ENCODE measurements around the gene AIF1. TPM values are rescaled to one million over a fixed set of nuclear protein-coding genes. Genes with fewer than 3 reads are reported as not detected.

Gene AIF1
- total RNA-seq, 1 donor from 2014 or later: 19.8 TPM

DNA sequence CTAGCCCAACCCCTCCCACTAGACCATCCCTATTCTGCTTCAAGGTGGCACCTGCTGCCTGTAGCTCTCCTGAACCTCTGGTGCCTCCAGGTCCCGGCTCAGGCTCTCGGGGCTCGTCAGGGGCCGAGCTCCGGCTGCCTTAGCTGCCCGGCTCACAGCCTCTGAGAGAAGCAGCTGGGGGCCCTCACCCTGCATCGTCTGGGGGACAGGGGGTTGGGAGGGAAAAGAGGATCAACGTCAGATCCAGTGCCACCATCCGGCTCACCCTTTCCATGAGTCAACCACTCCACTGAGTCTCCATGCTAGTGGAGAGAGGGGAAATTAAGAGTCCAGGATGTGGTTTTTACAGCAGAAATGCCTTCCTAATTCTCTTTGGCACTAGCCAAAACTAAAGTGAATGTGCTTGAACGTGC is 24.4 kb downstream of the AIF1 start:
- no peaks in the 10 kb centered on the region for H3K27me3 ChIP-seq (ENCODE audit: control insufficient read depth in 3 of 3, insufficient read depth in 3 of 3, low read length in 3 of 3)
- H3K36me3 ChIP-seq (ENCODE audit: control insufficient read depth in 3 of 3, insufficient read depth in 3 of 3, low read length in 3 of 3): peaks cover 81 to 90% (median 88%) of the 10 kb centered on the region in 3 donors
- H3K4me3 ChIP-seq (ENCODE audit: low read length in 3 of 3): no peak overlapping the region
- peaks cover 0 to 6% (median 4%) of the 10 kb centered on the region in 3 donors for H3K4me1 ChIP-seq (ENCODE audit: control insufficient read depth in 3 of 3, insufficient read depth in 3 of 3, low read length in 3 of 3)
- H3K9me3 ChIP-seq (ENCODE audit: control insufficient read depth in 3 of 3, low read length in 3 of 3): no peaks in the 10 kb centered on the region
- H3K9ac ChIP-seq (ENCODE audit: low read depth in 1 of 3, low read length in 3 of 3): no peak overlapping the region
- H3K27ac ChIP-seq (ENCODE audit: low read depth, low read length): peak overlapping the region; percentile 25

DNA sequence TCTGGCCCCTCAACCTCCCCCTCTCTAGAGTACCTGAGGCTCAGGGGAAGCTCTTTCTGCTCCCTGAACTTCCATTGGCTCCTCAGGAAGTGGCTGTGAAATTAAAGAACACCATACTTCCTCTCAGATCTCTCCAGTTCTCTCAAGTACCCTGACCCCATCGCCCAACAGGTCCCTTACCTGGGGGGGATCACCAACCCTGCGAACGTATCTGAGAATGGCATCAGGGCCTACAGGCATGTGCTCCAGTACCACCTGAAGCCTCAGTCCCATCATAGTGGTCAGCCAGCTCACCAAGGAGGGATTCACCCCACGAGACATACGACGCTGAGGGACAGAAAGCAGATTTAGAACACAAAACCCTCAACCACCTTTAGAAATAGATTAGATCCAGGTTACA is 25.6 kb downstream of the AIF1 start:
- peaks cover 81 to 89% (median 88%) of the 10 kb centered on the region in 3 donors for H3K36me3 ChIP-seq (ENCODE audit: control insufficient read depth in 3 of 3, insufficient read depth in 3 of 3, low read length in 3 of 3)

DNA sequence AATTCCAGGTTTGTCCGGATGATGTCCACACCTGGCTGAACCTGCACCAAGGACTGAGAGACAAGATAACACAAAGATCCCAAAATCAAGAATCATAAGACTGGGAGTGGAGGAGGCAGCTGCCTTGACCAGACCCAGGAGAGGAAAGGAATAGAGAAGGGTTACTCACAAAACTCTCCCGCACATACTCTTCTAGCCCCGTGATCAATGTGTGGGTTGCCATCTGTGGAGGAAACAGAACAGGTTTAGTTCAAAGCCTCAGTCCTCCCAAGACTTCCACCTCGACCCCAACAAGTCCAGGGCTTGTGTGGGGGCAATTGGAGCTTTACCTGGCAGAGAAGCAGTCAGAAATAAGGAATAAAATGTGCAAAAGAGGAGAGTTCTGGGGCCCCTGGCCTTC is 26.3 kb downstream of the AIF1 start:
- H3K4me3 ChIP-seq (ENCODE audit: low read length in 3 of 3): no peak overlapping the region
- H3K36me3 ChIP-seq (ENCODE audit: control insufficient read depth in 3 of 3, insufficient read depth in 3 of 3, low read length in 3 of 3): peaks cover 80 to 89% (median 88%) of the 10 kb centered on the region in 3 donors
- no peak overlapping the region for H3K27ac ChIP-seq (ENCODE audit: low read depth, low read length)
- no peaks in the 10 kb centered on the region for H3K9me3 ChIP-seq (ENCODE audit: control insufficient read depth in 3 of 3, low read length in 3 of 3)
- no peaks in the 10 kb centered on the region for H3K27me3 ChIP-seq (ENCODE audit: control insufficient read depth in 3 of 3, insufficient read depth in 3 of 3, low read length in 3 of 3)
- peaks cover 0 to 6% (median 4%) of the 10 kb centered on the region in 3 donors for H3K4me1 ChIP-seq (ENCODE audit: control insufficient read depth in 3 of 3, insufficient read depth in 3 of 3, low read length in 3 of 3)
- H3K9ac ChIP-seq (ENCODE audit: low read depth in 1 of 3, low read length in 3 of 3): no peak overlapping the region

More for the DNA sequence above, 25.6 kb downstream of the AIF1 start:
- Histone ChIP-seq H3K27ac (ENCODE audit: low read depth, low read length) (no peak overlapping the region), H3K9me3 (ENCODE audit: control insufficient read depth in 3 of 3, low read length in 3 of 3) (no peaks in the 10 kb centered on the region), H3K4me1 (ENCODE audit: control insufficient read depth in 3 of 3, insufficient read depth in 3 of 3, low read length in 3 of 3) (peaks cover 0 to 6% (median 4%) of the 10 kb centered on the region in 3 donors), H3K27me3 (ENCODE audit: control insufficient read depth in 3 of 3, insufficient read depth in 3 of 3, low read length in 3 of 3) (no peaks in the 10 kb centered on the region), H3K4me3 (ENCODE audit: low read length in 3 of 3) (no peak overlapping the region), H3K9ac (ENCODE audit: low read depth in 1 of 3, low read length in 3 of 3) (no peak overlapping the region)

DNA sequence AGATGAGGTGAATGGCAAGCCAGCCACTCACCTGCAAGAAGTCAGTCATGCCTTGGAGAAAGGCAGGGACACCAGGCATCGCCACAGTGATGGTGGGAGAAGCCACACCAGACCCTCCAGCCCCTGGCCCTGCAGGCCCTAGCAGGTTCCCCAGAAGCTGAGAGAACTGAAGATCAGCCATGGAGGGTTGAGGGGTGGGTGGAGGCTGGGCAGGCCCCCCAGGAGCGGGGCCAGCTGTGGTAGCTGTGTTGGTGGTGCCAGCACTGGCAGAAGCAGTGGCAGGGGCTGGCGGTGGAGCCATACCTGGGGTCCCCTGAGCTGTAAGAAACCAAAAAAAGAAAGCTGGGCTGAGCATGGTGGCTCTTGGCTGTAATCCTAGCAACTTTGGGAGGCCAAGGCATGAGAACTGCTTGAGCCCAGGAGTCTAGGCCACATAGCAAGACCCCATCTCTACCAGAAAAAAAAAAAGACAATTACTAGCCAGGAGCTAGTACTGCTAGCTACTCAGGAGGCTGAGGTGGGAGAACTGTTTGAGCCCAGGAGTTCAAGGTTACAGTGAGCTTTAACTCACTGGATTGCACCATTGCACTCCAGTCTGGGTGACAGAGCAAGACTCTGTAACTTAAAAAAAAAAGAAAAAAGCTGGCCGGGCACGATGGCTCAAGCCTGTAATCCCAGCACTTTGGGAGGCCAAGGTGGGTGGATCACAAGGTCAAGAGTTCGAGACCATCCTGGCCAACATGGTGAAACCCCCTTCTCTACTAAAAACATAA is 27.9 kb downstream of the AIF1 start:
- Histone ChIP-seq H3K36me3 (ENCODE audit: control insufficient read depth in 3 of 3, insufficient read depth in 3 of 3, low read length in 3 of 3) (peaks cover 82 to 88% (median 86%) of the 10 kb centered on the region in 3 donors), H3K4me1 (ENCODE audit: control insufficient read depth in 3 of 3, insufficient read depth in 3 of 3, low read length in 3 of 3) (peaks cover 0 to 3% (median 1%) of the 10 kb centered on the region in 3 donors), H3K4me3 (ENCODE audit: low read length in 3 of 3) (no peak overlapping the region), H3K27me3 (ENCODE audit: control insufficient read depth in 3 of 3, insufficient read depth in 3 of 3, low read length in 3 of 3) (no peaks in the 10 kb centered on the region), H3K9ac (ENCODE audit: low read depth in 1 of 3, low read length in 3 of 3) (no peak overlapping the region), H3K27ac (ENCODE audit: low read depth, low read length) (no peak overlapping the region), H3K9me3 (ENCODE audit: control insufficient read depth in 3 of 3, low read length in 3 of 3) (no peaks in the 10 kb centered on the region)

DNA sequence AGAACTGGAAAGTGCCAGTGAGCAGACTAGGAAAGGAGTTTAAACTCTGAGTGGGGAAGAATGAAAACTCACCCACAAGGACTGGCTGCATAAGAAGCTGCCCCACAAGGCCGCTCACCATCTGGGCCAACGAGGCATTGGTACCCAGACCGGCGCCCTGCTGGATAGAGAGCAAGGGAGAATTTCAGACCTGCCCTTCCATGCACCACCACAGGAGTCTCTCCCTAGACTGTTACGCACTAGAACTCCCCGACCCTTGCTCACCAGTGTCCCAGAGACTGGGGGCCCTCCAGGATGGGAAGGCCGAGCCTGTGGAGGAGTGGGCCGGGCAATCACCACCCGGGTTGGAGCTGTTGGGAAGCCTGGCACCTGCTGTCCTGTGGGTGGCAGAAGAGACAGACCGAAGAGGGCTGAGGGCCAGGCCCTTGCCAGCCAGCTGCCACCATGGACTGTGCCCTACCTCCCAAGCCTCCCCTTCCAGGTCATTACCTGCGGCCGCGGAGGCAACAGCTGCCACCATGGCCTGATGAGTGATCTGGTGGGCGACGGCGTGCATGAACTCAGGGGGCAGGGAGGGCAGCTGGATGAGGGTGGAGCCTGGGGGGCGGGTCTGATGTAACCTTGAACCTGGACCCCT is 28.9 kb downstream of the AIF1 start:
- Histone ChIP-seq H3K4me1 (ENCODE audit: control insufficient read depth in 3 of 3, insufficient read depth in 3 of 3, low read length in 3 of 3) (no peaks in the 10 kb centered on the region), H3K27ac (ENCODE audit: low read depth, low read length) (no peak overlapping the region), H3K4me3 (ENCODE audit: low read length in 3 of 3) (no peak overlapping the region), H3K9ac (ENCODE audit: low read depth in 1 of 3, low read length in 3 of 3) (peak overlapping the region in 1 of 3 donors; percentile 50), H3K36me3 (ENCODE audit: control insufficient read depth in 3 of 3, insufficient read depth in 3 of 3, low read length in 3 of 3) (peaks cover 90 to 91% (median 91%) of the 10 kb centered on the region in 3 donors), H3K9me3 (ENCODE audit: control insufficient read depth in 3 of 3, low read length in 3 of 3) (no peaks in the 10 kb centered on the region), H3K27me3 (ENCODE audit: control insufficient read depth in 3 of 3, insufficient read depth in 3 of 3, low read length in 3 of 3) (no peaks in the 10 kb centered on the region)

DNA sequence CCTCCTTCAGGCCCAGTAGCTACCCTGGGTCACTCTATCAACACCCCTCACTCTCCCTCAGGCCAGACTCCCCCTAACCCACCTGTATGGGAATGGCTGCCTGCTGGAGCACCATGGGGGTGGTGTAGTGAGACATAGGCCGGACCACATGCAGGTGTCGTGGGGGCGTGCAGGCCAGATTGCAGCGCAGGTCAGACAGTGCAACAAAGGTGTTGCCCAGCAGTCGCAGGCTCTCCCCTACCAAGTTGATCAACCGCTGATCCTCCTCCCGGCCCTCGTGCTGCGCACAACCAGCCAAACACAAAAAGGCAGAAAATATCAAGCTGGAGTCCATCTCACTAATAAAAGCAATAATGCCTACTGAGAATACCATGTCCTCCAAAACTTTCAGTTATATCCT is 30.3 kb downstream of the AIF1 start:
- Histone ChIP-seq H3K36me3 (ENCODE audit: control insufficient read depth in 3 of 3, insufficient read depth in 3 of 3, low read length in 3 of 3) (peaks cover 83 to 87% (median 86%) of the 10 kb centered on the region in 3 donors), H3K9me3 (ENCODE audit: control insufficient read depth in 3 of 3, low read length in 3 of 3) (no peaks in the 10 kb centered on the region), H3K4me3 (ENCODE audit: low read length in 3 of 3) (no peak overlapping the region), H3K27me3 (ENCODE audit: control insufficient read depth in 3 of 3, insufficient read depth in 3 of 3, low read length in 3 of 3) (no peaks in the 10 kb centered on the region), H3K27ac (ENCODE audit: low read depth, low read length) (no peak overlapping the region), H3K9ac (ENCODE audit: low read depth in 1 of 3, low read length in 3 of 3) (no peak overlapping the region), H3K4me1 (ENCODE audit: control insufficient read depth in 3 of 3, insufficient read depth in 3 of 3, low read length in 3 of 3) (no peaks in the 10 kb centered on the region)

DNA sequence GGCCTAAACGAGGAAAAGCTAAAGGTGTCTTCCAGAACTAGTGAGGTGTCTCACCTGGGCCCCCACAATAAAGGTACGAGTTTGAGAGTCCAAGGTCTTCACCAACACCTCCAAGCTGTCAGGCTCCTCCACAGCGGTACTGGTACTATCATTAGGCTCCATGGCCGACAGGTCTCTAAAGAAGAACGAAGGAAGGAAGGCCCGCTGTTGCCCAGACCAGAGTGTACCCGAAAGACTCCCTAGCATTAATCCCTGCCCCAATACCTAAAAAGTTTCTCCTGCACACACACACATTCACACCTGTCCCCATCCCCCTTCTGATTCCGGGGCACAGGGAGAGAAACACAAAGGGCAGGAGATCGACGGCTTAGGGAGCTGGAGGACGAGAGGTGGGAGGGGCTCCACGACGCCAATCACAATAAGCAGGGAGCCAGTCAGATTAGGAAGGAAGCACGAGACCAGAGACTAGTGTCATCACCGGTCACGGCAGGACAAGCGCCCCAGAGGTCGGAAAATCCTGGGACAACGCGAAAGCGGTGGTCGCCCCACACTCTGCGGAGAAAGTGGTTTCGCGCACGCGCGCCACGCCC is 36.7 kb downstream of the AIF1 start:
- Histone ChIP-seq H3K27me3 (ENCODE audit: control insufficient read depth in 3 of 3, insufficient read depth in 3 of 3, low read length in 3 of 3) (no peaks in the 10 kb centered on the region), H3K9me3 (ENCODE audit: control insufficient read depth in 3 of 3, low read length in 3 of 3) (no peaks in the 10 kb centered on the region), H3K9ac (ENCODE audit: low read depth in 1 of 3, low read length in 3 of 3) (peak overlapping the region; percentile 93 to 99 (median 98)), H3K36me3 (ENCODE audit: control insufficient read depth in 3 of 3, insufficient read depth in 3 of 3, low read length in 3 of 3) (peaks cover 40 to 52% (median 47%) of the 10 kb centered on the region in 3 donors), H3K27ac (ENCODE audit: low read depth, low read length) (peak overlapping the region; percentile 99), H3K4me3 (ENCODE audit: low read length in 3 of 3) (peak overlapping the region; percentile 96 to 98 (median 96)), H3K4me1 (ENCODE audit: control insufficient read depth in 3 of 3, insufficient read depth in 3 of 3, low read length in 3 of 3) (peaks cover 17 to 23% (median 20%) of the 10 kb centered on the region in 3 donors)

DNA sequence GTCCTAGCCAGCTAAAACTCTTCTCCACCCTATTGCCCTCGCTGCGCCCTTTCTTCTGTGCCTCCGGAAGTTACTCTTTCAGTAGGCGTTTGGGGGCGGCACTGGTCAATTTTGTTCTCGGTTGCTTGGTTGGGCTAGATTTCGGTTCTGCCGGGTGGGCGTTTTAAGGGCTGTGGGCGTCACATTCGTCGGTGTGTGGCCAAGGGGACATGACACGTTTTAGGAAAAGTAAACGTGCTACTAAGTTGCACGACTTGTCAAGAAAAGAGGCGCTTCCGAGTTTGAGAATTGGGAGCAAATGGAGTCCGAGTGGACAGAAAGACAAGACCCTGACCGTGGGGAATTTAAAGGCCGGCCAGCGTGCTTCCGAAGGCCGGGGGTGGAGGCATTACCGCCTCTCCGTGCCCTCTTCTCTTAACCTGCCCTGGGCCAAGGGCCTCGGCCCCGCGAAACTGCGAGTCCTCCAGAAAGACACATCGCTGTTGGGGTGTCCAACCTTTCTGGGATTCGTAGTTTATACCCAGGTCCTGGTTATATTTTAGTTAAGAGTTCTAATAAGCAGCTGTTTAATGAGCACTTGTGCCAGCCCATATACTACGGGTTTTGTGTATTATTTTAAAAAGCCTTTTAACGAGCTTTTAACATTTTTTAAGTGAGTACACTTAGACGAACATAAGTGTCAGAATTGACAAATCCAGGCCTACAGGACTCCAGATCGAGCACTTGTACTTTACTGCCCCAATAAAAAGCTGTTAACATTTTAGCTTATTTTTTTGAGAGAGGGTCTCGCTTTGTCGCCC is 38.1 kb downstream of the AIF1 start:
- peak overlapping the region; percentile 93 to 99 (median 98) for H3K9ac ChIP-seq (ENCODE audit: low read depth in 1 of 3, low read length in 3 of 3)
- no peaks in the 10 kb centered on the region for H3K27me3 ChIP-seq (ENCODE audit: control insufficient read depth in 3 of 3, insufficient read depth in 3 of 3, low read length in 3 of 3)
- H3K4me3 ChIP-seq (ENCODE audit: low read length in 3 of 3): peak overlapping the region; percentile 96 to 98 (median 96)
- H3K36me3 ChIP-seq (ENCODE audit: control insufficient read depth in 3 of 3, insufficient read depth in 3 of 3, low read length in 3 of 3): peaks cover 35 to 51% (median 41%) of the 10 kb centered on the region in 3 donors
- H3K27ac ChIP-seq (ENCODE audit: low read depth, low read length): peak overlapping the region; percentile 99
- H3K9me3 ChIP-seq (ENCODE audit: control insufficient read depth in 3 of 3, low read length in 3 of 3): no peaks in the 10 kb centered on the region
- peaks cover 20 to 34% (median 29%) of the 10 kb centered on the region in 3 donors for H3K4me1 ChIP-seq (ENCODE audit: control insufficient read depth in 3 of 3, insufficient read depth in 3 of 3, low read length in 3 of 3)

DNA sequence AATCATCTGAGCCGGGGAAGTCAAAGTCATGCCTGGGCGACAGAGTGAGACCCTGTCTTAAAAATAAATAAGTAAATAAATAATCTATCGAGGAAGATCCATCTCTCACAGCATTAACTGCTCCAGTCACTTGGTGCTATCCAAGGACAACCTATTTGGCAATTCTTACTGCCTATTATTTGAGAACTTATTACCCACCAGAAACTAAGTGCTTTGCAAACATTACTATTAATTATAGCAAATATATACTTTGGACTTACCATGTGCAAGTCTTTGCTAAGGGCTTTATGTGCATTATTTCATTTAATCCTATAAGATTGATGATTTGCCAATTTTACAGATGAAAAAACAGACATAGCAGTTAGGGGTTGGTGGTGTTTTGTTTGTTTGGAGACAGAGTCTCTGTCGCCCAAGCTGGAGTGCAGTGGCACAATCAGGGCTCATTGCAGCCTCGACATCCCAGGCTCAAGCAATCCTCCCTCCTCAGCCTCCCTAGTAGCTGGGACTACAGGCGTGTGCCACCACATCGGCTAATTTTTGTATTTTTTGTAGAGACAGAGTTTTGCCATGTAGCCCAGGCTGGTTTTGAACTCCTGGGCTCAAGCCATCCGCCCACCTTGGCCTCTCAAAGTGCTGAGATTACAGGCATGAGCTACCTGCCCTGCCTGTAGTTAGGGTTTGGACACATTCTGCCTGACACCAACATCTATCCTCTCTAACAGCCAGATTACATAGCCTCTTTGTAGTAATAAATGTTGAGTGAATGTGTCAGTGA is 39.7 kb downstream of the AIF1 start:
- peaks cover 18 to 36% (median 26%) of the 10 kb centered on the region in 3 donors for H3K36me3 ChIP-seq (ENCODE audit: control insufficient read depth in 3 of 3, insufficient read depth in 3 of 3, low read length in 3 of 3)
- peaks cover 36 to 50% (median 46%) of the 10 kb centered on the region in 3 donors for H3K4me1 ChIP-seq (ENCODE audit: control insufficient read depth in 3 of 3, insufficient read depth in 3 of 3, low read length in 3 of 3)

More for the DNA sequence above, 39.7 kb downstream of the AIF1 start:
- H3K4me3 ChIP-seq (ENCODE audit: low read length in 3 of 3): no peak overlapping the region
- no peak overlapping the region for H3K27ac ChIP-seq (ENCODE audit: low read depth, low read length)
- H3K9me3 ChIP-seq (ENCODE audit: control insufficient read depth in 3 of 3, low read length in 3 of 3): no peaks in the 10 kb centered on the region
- H3K9ac ChIP-seq (ENCODE audit: low read depth in 1 of 3, low read length in 3 of 3): no peak overlapping the region
- no peaks in the 10 kb centered on the region for H3K27me3 ChIP-seq (ENCODE audit: control insufficient read depth in 3 of 3, insufficient read depth in 3 of 3, low read length in 3 of 3)
